GM21367 (cell line): ENCODE measurements around the gene CFP.

Experiments
- ATAC-seq: cut with Tn5 transposase; IDR thresholded peaks from one replicate; pipeline ENCODE4 v1.9.1; 2021; ENCODE audit not compliant: unreplicated experiment

The CFP gene

DNA sequence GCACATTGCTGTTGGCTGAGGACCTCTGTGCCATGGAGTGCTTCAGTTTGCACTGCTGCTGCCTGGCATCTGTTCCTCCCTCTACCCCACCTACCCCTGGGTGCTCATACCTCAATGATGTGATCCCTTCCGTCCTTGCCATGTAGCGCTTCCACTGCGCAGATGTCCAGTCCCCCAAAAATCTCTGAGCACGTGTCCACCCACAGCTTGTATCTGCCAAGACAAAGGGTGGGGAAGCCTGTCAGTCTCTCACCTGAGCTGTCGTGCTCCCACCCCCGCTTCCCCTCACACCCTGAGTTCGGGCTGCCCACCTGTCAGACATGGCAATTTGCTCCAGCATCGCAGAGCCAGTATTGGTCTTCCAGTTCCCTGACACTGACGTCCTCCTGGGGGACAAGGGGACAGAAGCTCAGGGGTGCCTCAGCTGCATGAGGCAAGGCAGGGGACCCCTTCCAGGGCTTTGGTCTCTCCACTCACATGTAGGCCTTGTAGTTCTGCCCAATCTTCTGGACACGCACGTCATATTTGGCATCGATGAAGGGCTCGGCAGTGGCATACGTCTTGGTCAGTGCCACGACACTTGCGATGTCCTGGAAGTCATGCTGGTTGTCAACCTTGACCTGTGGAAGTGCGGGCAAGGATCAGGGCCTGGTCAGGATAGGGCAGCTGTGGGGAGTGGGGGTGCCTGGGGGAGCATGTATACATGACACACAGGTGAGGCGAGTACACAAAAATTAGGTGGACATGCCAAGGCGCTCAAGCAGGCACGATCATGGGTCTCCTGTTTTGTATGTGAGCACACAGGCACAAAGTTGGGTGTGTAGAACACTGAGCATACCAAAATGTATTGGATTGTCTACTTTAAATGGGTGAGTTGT, 53.5 kb downstream of the CFP start:
- ATAC-seq: no peak

DNA sequence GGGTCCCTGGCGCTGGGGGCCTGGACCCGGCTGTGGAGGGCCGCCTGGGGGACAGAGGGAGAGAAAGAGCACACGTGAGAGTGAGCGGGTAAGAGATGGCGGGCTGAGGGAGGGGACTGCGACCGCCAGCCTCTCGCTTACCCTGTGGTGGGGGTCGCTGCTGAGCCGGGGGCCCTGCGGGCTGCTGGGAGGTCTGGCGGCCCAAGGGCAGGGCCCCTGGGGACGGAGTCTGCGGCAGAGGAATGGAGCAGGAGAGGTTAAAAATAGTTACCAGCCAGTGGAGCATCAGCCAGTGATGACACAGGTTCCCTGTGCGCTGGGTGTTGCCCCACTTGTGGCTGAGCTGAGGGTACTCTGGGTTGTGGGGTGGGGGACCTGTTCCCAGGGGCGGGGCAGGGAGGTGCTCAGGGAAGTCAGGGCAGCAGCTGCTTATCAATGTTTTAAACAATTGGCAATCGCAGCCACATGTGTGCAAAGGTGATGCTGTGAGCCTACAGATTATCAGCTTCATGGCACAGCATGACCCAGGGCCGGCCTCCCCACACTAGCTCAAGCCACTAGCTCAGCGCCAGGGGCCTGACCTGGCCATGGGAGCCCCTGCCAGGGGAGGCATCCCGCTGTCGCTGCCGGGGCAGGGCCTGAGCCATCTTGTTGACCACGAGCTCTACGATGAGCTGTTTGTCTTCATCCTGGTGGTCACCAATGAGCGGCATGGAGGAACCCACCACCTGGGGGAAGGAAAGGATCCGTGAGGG, 55.0 kb downstream of the CFP start:
- ATAC-seq: no peak

DNA sequence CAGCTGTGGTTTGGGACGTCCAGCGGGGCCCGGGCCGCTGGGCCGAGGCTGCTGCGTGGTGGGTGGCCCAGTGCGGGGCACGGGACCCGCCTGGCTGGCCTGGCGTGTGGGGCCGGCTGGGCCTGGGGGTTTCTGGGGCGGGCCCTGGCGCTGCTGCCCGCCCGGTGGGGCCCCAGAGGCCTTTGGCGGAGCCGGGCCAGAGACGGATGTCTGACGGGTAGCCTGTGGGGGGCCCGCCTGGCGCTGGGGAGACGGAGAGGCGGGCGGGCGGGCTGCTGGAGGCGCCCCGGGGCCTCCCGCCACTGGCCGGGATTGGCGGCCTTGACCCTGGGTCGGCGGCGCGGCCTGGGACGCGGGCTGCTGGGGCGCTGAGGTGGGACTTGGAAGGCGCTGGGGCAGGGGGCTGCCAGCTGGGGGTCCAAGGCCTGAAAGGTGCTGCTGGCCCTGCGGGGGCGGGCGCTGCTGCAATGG, 55.6 kb downstream of the CFP start:
- ATAC-seq: no peak

DNA sequence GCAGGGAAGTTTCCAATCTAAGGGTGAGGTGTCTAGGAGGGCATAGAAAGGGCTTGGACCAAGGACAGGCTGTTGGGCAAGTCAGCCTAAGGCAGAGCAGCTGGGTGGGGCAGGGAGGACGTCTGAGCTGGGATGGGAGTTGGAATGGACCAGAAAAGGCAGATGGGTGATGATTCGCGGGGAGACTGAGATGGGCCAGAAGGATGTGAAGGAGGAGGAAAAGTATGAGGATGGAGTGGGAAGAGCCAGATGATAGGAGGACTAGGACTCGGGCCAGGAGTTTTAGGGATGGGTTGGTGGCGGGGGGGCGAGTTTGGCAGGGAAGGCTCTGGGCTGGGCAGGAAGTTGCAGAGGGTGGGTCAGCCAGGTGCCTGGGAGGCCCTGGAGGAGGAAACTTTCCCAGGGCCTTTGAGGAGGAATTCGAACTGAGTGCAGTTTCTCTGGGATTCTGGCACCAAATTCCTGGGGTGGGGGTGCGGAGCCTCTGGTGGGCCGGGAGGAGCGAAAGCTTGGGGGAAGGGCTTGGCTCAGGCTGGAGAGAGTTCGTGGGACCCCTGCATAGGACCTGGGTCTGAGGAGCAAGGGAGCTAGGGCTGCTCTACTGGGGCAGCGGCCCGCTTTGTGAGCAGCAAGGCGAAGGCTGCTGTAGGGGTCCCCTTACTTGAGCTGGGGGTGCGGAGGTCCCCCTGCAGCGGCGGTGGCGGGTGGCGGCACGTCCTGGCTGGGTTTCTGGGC, 56.2 kb downstream of the CFP start:
- no peak for ATAC-seq
